Ascending aorta (tissue), 2 donors: ENCODE results near the gene ADK. TPM values are rescaled to one million over a fixed set of nuclear protein-coding genes. Genes with fewer than 3 reads are reported as not detected.
"Not testable (repeated sequence)": the region's sequence is repeated elsewhere in the genome, so short reads cannot be mapped to it uniquely, and the experiment has no call there.

Experiments used
- DNase-seq, 2 donors: peaks; one replicate each; pipeline ENCODE4 v3.0.0-alpha.2; 2019; ENCODE audit warnings: low spot score in 2 of 2
- H3K27ac ChIP-seq, 2 donors: fragments of 200-600 bp; sonication (generic); one replicate each; pipeline ENCODE4 v1.5.1; 2016 to 2017; ENCODE audit warnings: mild to moderate bottlenecking in 1 of 2
- H3K27me3 ChIP-seq: fragments of 200-600 bp; sonication (generic); one replicate; pipeline ENCODE4 v1.5.1; 2017
- H3K36me3 ChIP-seq, 2 donors: fragments of 200-600 bp; sonication (generic); one replicate each; pipeline ENCODE4 v1.5.1; 2016
- H3K4me1 ChIP-seq, 2 donors: fragments of 200-600 bp; sonication (generic); one replicate each; pipeline ENCODE4 v1.5.1; 2016 to 2017; ENCODE audit warnings: mild to moderate bottlenecking in 1 of 2
- H3K4me3 ChIP-seq, 2 donors: fragments of 200-600 bp; sonication (generic); one replicate each; pipeline ENCODE4 v1.5.1; 2016 to 2017; ENCODE audit warnings: mild to moderate bottlenecking in 1 of 2
- H3K9me3 ChIP-seq, 2 donors: fragments of 200-600 bp; sonication (generic); one replicate each; pipeline ENCODE4 v1.5.1; 2016
- intact Hi-C: fragments of 100-400 bp; cut with DNase I; formaldehyde crosslinking; loops from one replicate; pipeline ENCODE4 v1.15.1; 2023
- total RNA-seq: library from RNA; depleted of rRNA; stranded (reverse); fragments of >200 nt; gene quantifications from one replicate; pipeline ENCODE4 v1.1.0, GENCODE V29; 2016
- TF ChIP-seq, protein P1 (sequence below), 3 experiments: fragments of 200-600 bp in 2 of 3; fragments of 450-650 bp in 1 of 3; sonication (generic) in 2 of 3; IDR thresholded peaks; one replicate each; pipeline ENCODE4 v1.5.1; 2016 to 2019; ENCODE audit warnings: antibody characterized with exemption in 3 of 3, mild to moderate bottlenecking in 1 of 3, moderate library complexity in 1 of 3

ADK gene
- total RNA-seq, 1 donor from 2014 or later, result 2.4 TPM

DNA sequence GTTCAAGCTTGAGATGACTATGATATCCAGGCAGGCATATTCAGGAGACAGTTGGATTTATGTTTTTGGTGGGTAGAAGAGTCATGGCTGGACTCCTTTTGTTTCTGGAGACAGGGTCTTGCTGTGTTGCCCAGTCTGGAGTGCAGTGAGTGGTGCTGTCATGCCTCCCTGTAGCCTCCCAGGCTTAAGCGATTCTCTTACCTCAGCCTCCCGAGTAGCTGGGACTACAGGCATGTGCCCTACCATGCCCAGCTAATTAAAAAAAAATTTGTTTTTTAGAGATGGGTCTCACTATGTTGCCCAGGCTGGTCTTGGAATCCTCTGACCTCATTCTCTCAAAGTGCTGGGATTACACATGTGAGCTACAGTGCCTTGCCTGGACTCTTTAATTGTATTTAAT lies 62.0 kb downstream of the ADK start:
- Histone ChIP-seq H3K9me3 (no peaks in the 10 kb centered on the region), H3K27ac (no peak overlapping the region), H3K4me3 (no peak overlapping the region), H3K27me3 (no peaks in the 10 kb centered on the region), H3K4me1 (no peaks in the 10 kb centered on the region), H3K36me3 (no peaks in the 10 kb centered on the region)
- intact Hi-C loops, result no loop called here
- no peak for DNase-seq
- TF ChIP-seq, protein P1, sequence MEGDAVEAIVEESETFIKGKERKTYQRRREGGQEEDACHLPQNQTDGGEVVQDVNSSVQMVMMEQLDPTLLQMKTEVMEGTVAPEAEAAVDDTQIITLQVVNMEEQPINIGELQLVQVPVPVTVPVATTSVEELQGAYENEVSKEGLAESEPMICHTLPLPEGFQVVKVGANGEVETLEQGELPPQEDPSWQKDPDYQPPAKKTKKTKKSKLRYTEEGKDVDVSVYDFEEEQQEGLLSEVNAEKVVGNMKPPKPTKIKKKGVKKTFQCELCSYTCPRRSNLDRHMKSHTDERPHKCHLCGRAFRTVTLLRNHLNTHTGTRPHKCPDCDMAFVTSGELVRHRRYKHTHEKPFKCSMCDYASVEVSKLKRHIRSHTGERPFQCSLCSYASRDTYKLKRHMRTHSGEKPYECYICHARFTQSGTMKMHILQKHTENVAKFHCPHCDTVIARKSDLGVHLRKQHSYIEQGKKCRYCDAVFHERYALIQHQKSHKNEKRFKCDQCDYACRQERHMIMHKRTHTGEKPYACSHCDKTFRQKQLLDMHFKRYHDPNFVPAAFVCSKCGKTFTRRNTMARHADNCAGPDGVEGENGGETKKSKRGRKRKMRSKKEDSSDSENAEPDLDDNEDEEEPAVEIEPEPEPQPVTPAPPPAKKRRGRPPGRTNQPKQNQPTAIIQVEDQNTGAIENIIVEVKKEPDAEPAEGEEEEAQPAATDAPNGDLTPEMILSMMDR (IDR thresholded peaks at IDR 0.05), result no peak

DNA sequence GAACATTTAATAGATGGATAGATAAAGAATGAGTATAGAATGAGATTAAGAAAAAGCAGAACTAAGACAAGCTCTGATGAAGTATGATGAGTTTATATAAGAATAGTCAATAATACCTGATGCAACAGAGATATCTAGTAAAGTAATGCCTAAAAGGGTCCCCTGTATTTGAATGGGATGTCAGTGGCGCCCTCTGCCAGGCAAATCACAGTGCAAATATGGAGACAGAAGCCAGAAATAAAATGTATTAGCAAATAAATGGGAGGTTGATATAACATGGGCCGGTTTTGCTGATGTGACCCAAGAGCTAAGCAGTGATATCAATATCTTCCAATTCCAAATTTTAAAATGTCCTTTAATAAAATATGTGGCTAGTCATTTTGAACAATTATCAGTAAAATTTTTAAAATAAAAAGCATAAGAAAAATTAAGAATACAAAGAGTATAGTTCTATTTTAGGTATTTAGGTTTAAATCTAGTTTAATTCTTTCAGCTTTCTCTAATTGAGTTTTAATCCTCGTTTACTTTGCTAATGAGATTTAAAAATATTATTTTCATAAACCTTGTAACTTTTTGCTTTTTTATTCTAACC lies 62.6 kb downstream of the ADK start:
- Histone ChIP-seq H3K9me3 (no peaks in the 10 kb centered on the region), H3K4me1 (no peaks in the 10 kb centered on the region), H3K36me3 (no peaks in the 10 kb centered on the region), H3K27ac (no peak overlapping the region), H3K27me3 (no peaks in the 10 kb centered on the region), H3K4me3 (no peak overlapping the region)
- intact Hi-C loops, result no loop called here
- TF ChIP-seq, protein P1 (IDR thresholded peaks at IDR 0.05), result peak in 2 of 3 experiments; percentile 17 to 47
- no peak for DNase-seq

DNA sequence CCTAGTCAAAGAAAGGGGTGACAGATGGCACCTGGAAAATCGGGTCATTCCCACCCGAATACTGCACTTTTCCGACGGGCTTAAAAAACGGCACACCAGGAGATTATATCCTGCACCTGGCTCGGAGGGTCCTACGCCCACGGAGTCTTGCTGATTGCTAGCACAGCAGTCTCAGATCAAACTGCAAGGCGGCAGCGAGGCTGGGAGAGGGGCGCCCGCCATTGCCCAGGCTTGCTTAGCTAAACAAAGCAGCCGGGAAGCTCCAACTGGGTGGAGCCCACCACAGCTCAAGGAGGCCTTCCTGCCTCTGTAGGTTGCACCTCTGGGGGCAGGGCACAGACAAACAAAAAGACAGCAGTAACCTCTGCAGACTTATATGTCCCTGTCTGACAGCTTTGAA lies 66.1 kb downstream of the ADK start:
- H3K27me3 ChIP-seq, H3K9me3 ChIP-seq, DNase-seq, H3K27ac ChIP-seq, H3K4me3 ChIP-seq, H3K36me3 ChIP-seq, H3K4me1 ChIP-seq, intact Hi-C loops: not testable (repeated sequence)

DNA sequence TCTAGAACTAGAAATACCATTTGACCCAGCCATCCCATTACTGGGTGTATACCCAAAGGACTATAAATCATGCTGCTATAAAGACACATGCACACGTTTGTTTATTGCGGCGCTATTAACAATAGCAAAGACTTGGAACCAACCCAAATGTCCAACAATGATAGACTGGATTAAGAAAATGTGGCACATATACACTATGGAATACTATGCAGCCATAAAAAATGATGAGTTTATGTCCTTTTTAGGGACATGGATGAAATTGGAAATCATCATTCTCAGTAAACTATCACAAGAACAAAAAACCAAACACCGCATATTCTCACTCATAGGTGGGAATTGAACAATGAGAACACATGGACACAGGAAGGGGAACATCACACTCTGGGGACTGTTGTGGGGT lies 71.4 kb downstream of the ADK start:
- H3K27ac ChIP-seq, H3K36me3 ChIP-seq, DNase-seq, H3K4me3 ChIP-seq, H3K27me3 ChIP-seq, H3K4me1 ChIP-seq, H3K9me3 ChIP-seq, intact Hi-C loops: not testable (repeated sequence)

DNA sequence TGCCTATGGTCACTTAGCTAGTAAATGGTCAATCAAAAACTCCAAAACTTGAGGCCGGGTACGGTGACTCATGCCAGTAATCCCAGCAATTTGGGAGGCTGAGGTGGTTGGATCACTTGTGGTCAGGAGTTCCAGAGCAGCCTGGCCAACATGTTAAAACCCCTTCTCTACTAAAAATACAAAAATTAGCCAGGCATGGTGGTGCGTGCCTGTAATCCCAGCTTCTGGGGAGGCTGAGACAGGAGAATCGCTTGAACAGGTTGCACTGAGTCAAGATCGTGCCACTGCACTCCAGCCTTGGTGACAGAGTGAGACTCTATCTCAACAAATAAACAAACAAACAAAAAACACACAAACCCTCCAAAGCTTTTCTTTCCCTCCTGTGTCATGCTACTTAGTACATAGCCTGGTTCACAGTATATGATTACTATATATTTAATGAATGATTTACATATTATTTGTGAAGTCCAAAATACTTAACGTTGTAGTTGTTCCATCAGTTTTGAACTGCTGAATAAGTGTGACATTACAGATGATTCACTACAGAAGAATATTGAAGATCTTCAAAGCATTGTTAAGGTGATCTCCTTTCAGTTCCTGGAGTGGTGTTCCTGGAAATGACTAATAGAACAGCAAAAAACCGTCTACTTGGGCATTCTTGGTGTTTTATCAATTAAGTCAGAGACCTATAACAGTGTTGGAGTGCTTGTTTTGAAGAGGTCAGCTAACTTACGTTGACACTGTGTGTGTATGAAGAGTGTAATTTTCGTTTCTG lies 72.9 kb downstream of the ADK start:
- intact Hi-C loops, result no loop called here

DNA sequence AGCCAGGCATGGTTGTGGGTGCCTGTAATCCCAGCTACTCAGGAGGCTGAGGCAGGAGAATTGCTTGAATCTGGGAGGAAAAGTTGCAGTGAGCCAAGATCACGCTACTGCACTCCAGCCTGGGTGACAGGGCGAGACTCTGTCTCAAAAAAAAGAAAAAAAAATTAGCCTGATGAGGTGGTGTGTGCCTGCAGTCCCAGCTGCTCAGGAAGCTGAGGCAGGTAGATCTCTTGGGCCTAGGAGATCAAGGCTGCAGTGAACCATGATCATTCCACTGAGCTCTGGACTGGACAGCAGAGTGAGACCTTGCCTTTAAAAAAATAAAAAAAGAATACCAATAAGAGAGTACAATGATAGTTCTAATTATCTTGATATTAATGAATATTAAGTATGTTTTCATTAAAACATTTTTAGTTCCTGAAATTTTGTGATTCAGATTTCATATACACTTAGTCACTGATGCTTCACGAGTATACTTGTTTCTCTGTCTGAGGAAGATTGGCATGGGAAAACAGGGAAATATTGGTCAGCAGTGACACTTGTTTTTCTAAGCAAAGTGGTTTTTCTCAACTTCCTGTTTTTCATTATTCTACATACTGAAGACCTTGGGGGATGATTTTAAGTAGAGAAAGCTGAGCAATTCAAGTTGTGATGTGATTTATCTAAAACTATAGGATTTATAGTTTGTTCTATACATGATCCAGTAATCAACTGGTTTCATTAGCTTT lies 76.8 kb downstream of the ADK start:
- DNase-seq, result no peak
- Histone ChIP-seq H3K27me3 (no peaks in the 10 kb centered on the region), H3K27ac (no peak overlapping the region), H3K9me3 (no peaks in the 10 kb centered on the region), H3K36me3 (no peaks in the 10 kb centered on the region), H3K4me3 (no peak overlapping the region), H3K4me1 (no peaks in the 10 kb centered on the region)
- intact Hi-C loops, result no loop called here
- TF ChIP-seq, protein P1 (IDR thresholded peaks at IDR 0.05), result no peak

More for the DNA sequence above, 72.9 kb downstream of the ADK start:
- TF ChIP-seq, protein P1 (IDR thresholded peaks at IDR 0.05), result no peak
- Histone ChIP-seq H3K9me3 (no peaks in the 10 kb centered on the region), H3K4me3 (no peak overlapping the region), H3K27ac (no peak overlapping the region), H3K27me3 (no peaks in the 10 kb centered on the region), H3K36me3 (no peaks in the 10 kb centered on the region), H3K4me1 (no peaks in the 10 kb centered on the region)
- DNase-seq, result no peak
